H9 (cell line): Measurements from ENCODE around the gene CDCP1. TPM values are rescaled to one million over a fixed set of nuclear protein-coding genes. Genes with fewer than 3 reads are reported as not detected.

ENCODE experiments used
- DNase-seq: peaks from one replicate; pipeline ENCODE4 v3.0.0-alpha.2; 2017
- H2AFZ ChIP-seq: one replicate; pipeline ENCODE4 v1.6.1; 2013; ENCODE audit warnings: mild to moderate bottlenecking, low read length, control low read depth, moderate library complexity
- H2AK5ac ChIP-seq: 2 replicates; pipeline ENCODE4 v1.6.1; 2013; ENCODE audit warnings: low read length, control low read depth, mixed read lengths; ENCODE audit not compliant: insufficient read length
- H2BK120ac ChIP-seq: one replicate; pipeline ENCODE4 v1.6.1; 2013; ENCODE audit warnings: low read depth, mild to moderate bottlenecking, low read length, control low read depth, inconsistent platforms; ENCODE audit not compliant: poor library complexity, severe bottlenecking
- H2BK12ac ChIP-seq: 2 replicates; pipeline ENCODE4 v1.6.1; 2013; ENCODE audit warnings: low read length, control low read depth, mixed read lengths, low read depth; ENCODE audit not compliant: insufficient read length
- H2BK15ac ChIP-seq: 2 replicates; pipeline ENCODE4 v1.6.1; 2013; ENCODE audit warnings: low read depth, low read length, control low read depth
- H2BK20ac ChIP-seq: one replicate; pipeline ENCODE4 v1.6.1; 2013; ENCODE audit warnings: low read depth, mild to moderate bottlenecking, low read length, control low read depth, inconsistent platforms; ENCODE audit not compliant: poor library complexity, severe bottlenecking
- H2BK5ac ChIP-seq: 2 replicates; pipeline ENCODE4 v1.6.1; 2013; ENCODE audit warnings: low read length, control low read depth, mixed read lengths; ENCODE audit not compliant: insufficient read length
- H3K14ac ChIP-seq: 2 replicates; pipeline ENCODE4 v1.6.1; 2013; ENCODE audit warnings: low read length, control low read depth; ENCODE audit not compliant: insufficient read depth
- H3K18ac ChIP-seq: 2 replicates; pipeline ENCODE4 v1.6.1; 2013; ENCODE audit warnings: low read depth, mild to moderate bottlenecking, mixed read lengths, low read length, control low read depth; ENCODE audit not compliant: insufficient read length
- H3K23ac ChIP-seq: 2 replicates; pipeline ENCODE4 v1.6.1; 2013; ENCODE audit warnings: low read length, control low read depth, mixed read lengths, low read depth; ENCODE audit not compliant: insufficient read length
- H3K23me2 ChIP-seq: 2 replicates; pipeline ENCODE4 v1.6.1; 2013; ENCODE audit warnings: low read depth, mild to moderate bottlenecking, mixed read lengths, low read length, control low read depth; ENCODE audit not compliant: insufficient read length, poor library complexity, severe bottlenecking
- H3K27ac ChIP-seq: 2 replicates; pipeline ENCODE4 v1.5.1; 2013; ENCODE audit warnings: low read length, control low read depth, mixed read lengths, low read depth; ENCODE audit not compliant: insufficient read length
- H3K27me3 ChIP-seq: 2 replicates; pipeline ENCODE4 v1.6.1; 2013; ENCODE audit warnings: low read length, control low read depth, inconsistent platforms; ENCODE audit not compliant: insufficient read depth
- H3K4ac ChIP-seq: 2 replicates; pipeline ENCODE4 v1.6.1; 2013; ENCODE audit warnings: low read depth, mild to moderate bottlenecking, control low read depth, inconsistent platforms, low read length, moderate library complexity
- H3K4me1 ChIP-seq: 2 replicates; pipeline ENCODE4 v1.6.1; 2013; ENCODE audit warnings: low read length, control low read depth, inconsistent platforms; ENCODE audit not compliant: insufficient read depth
- H3K4me2 ChIP-seq: 2 replicates; pipeline ENCODE4 v1.6.1; 2013; ENCODE audit warnings: low read length, control low read depth, mixed read lengths; ENCODE audit not compliant: insufficient read length, insufficient read depth
- H3K56ac ChIP-seq: 2 replicates; pipeline ENCODE4 v1.6.1; 2013; ENCODE audit warnings: low read depth, mild to moderate bottlenecking, mixed read lengths, low read length, control low read depth; ENCODE audit not compliant: insufficient read length
- H3K79me1 ChIP-seq: 2 replicates; pipeline ENCODE4 v1.6.1; 2013; ENCODE audit warnings: low read depth, mild to moderate bottlenecking, moderate library complexity, low read length, control low read depth, inconsistent platforms; ENCODE audit not compliant: insufficient read depth, poor library complexity, severe bottlenecking
- H3K79me2 ChIP-seq: 2 replicates; pipeline ENCODE4 v1.6.1; 2013; ENCODE audit warnings: low read length, control low read depth, inconsistent platforms; ENCODE audit not compliant: insufficient read depth
- H3K9ac ChIP-seq: 2 replicates; pipeline ENCODE4 v1.6.1; 2013; ENCODE audit warnings: low read length, control low read depth, mixed read lengths; ENCODE audit not compliant: insufficient read length; ENCODE audit errors: extremely low read depth
- H3K9me3 ChIP-seq: one replicate; pipeline ENCODE4 v1.6.1; 2013; ENCODE audit warnings: low read depth, low read length, inconsistent platforms; ENCODE audit not compliant: control insufficient read depth
- H3T11ph ChIP-seq: one replicate; pipeline ENCODE4 v1.6.1; 2013; ENCODE audit warnings: mild to moderate bottlenecking, low read length, control low read depth, inconsistent platforms
- H4K20me1 ChIP-seq: one replicate; pipeline ENCODE4 v1.6.1; 2013; ENCODE audit not compliant: control insufficient read depth, insufficient read length, insufficient read depth
- H4K5ac ChIP-seq: 2 replicates; pipeline ENCODE4 v1.6.1; 2013; ENCODE audit warnings: low read depth, mild to moderate bottlenecking, mixed read lengths, low read length, control low read depth; ENCODE audit not compliant: insufficient read length
- H4K8ac ChIP-seq: replicated peaks from 2 replicates; pipeline ENCODE4 v1.6.1; 2013; ENCODE audit warnings: low read length, control low read depth, mixed read lengths, low read depth; ENCODE audit not compliant: insufficient read length
- H4K91ac ChIP-seq: 2 replicates; pipeline ENCODE4 v1.6.1; 2013; ENCODE audit warnings: low read depth, mild to moderate bottlenecking, moderate library complexity, mixed read lengths, low read length, control low read depth; ENCODE audit not compliant: insufficient read length
- H3K27ac Mint-ChIP-seq, 3 experiments: 2 replicates in 2 of 3; 3 replicates in 1 of 3; pipeline ENCODE4 v1.8.0; 2020 to 2021; ENCODE audit warnings: mixed read lengths in 3 of 3, mild to moderate bottlenecking in 1 of 3, moderate library complexity in 1 of 3
- H3K27me3 Mint-ChIP-seq: 2 replicates; pipeline ENCODE4 v1.8.0; 2021; ENCODE audit warnings: low read depth, mild to moderate bottlenecking, moderate library complexity, mixed read lengths
- H3K36me3 Mint-ChIP-seq, 3 experiments: 2 replicates in 2 of 3; 3 replicates in 1 of 3; pipeline ENCODE4 v1.8.0; 2020 to 2021; ENCODE audit warnings: low read depth in 3 of 3, mixed read lengths in 3 of 3; ENCODE audit not compliant: insufficient read depth in 1 of 3
- H3K4me1 Mint-ChIP-seq, 2 experiments: 2 replicates each; pipeline ENCODE4 v1.8.0; 2020; ENCODE audit warnings: mixed read lengths in 2 of 2
- H3K4me3 Mint-ChIP-seq, 2 experiments: 2 replicates in 1 of 2; 3 replicates in 1 of 2; pipeline ENCODE4 v1.8.0; 2020 to 2021; ENCODE audit warnings: mild to moderate bottlenecking in 2 of 2, mixed read lengths in 2 of 2, moderate library complexity in 1 of 2
- H3K9me3 Mint-ChIP-seq, 2 experiments: 2 replicates in 1 of 2; 3 replicates in 1 of 2; pipeline ENCODE4 v1.8.0; 2020; ENCODE audit warnings: mild to moderate bottlenecking in 2 of 2, mixed read lengths in 2 of 2, moderate library complexity in 1 of 2
- CTCF ChIP-seq: fragments of 200-600 bp; sonication (generic); conservative IDR thresholded peaks from 3 replicates; pipeline ENCODE4 v1.8.0; 2021; ENCODE audit warnings: antibody characterized with exemption, mild to moderate bottlenecking
- WGBS: extraction: QIAGEN DNeasy Blood & Tissue Kit; methylation state at CpG from one replicate; pipeline ENCODE4 v1.1.7; 2013; ENCODE audit warnings: missing lambda C conversion rate, low lambda C conversion rate, mixed read lengths; ENCODE audit not compliant: insufficient read length; ENCODE audit errors: extremely low coverage; 5-methylcytosine and 5-hydroxymethylcytosine counted together
- total RNA-seq: library from RNA; stranded (reverse); gene quantifications from 2 replicates; pipeline ENCODE4 v1.2.1, GENCODE V29; 2021

Gene CDCP1
- total RNA-seq, 1 experiment from 2014 or later = 12.9 TPM

DNA sequence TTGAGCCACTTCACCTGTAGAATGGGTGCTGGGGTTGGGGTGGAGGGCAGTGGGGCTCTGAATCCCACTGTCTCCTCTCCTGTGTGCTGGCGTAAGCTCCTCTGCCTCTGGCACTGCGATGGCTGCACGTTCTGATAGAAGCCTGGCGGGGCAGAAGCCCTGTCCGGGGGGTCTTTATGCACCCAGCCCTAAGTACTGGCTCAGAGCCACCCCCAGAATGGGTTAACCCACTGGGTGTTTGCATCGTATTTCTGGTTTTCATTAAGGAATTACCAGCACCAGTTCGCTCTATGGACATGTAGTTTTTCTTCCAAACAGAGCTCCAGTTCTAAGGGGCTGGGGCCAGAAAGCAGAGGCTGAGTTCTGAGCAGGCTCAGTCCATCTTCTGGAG is 37.7 kb upstream of the CDCP1 start:
- Mint-ChIP-seq H3K27me3 (peaks cover 12% of the 10 kb centered on the region), H3K9me3 (no peaks in the 10 kb centered on the region; a peak in 1 of 5 replicates), H3K27ac (no peak overlapping the region), H3K36me3 (no peaks in the 10 kb centered on the region), H3K4me3 (no peak overlapping the region; a peak in 1 of 5 replicates), H3K4me1 (peaks cover 12 to 19% of the 10 kb centered on the region in 2 experiments)
- Histone ChIP-seq H2AFZ (no peak overlapping the region), H4K91ac (no peak overlapping the region), H3K9ac (no peak overlapping the region), H4K20me1 (no peaks in the 10 kb centered on the region), H3K9me3 (no peaks in the 10 kb centered on the region), H3K18ac (peak overlapping the region; percentile 4), H3K27me3 (no peaks in the 10 kb centered on the region), H2BK120ac (no peak overlapping the region), H2BK12ac (no peak overlapping the region), H3K4me1 (no peaks in the 10 kb centered on the region; the same call in 1 of the 2 replicates), H2AK5ac (no peak overlapping the region), H3K23me2 (no peaks in the 10 kb centered on the region), H3K79me1 (no peaks in the 10 kb centered on the region), H3K4ac (no peak overlapping the region), H2BK5ac (no peak overlapping the region), H3K79me2 (no peaks in the 10 kb centered on the region), H3K27ac (no peak overlapping the region), H3K14ac (no peak overlapping the region), H4K8ac (no peak overlapping the region), H2BK20ac (no peak overlapping the region), H3K4me2 (no peak overlapping the region), H4K5ac (no peak overlapping the region), H3T11ph (no peak overlapping the region), H3K56ac (no peak overlapping the region), H3K23ac (no peak overlapping the region), H2BK15ac (no peak overlapping the region)
- no peak for DNase-seq
- no CpG with 5 or more reads among the region's 7 CpGs for WGBS
- no peak for TF ChIP-seq CTCF
